HG02852 (cell line): ENCODE measurements around the gene PTPRH.
"Not testable (repeated sequence)": the region's sequence is repeated elsewhere in the genome, so short reads cannot be mapped to it uniquely, and the experiment has no call there.

Experiments used
- ATAC-seq: cut with Tn5 transposase; IDR thresholded peaks from one replicate; pipeline ENCODE4 v1.9.1; 2021; ENCODE audit warnings: mild to moderate bottlenecking, moderate library complexity; ENCODE audit not compliant: unreplicated experiment

The PTPRH gene

DNA sequence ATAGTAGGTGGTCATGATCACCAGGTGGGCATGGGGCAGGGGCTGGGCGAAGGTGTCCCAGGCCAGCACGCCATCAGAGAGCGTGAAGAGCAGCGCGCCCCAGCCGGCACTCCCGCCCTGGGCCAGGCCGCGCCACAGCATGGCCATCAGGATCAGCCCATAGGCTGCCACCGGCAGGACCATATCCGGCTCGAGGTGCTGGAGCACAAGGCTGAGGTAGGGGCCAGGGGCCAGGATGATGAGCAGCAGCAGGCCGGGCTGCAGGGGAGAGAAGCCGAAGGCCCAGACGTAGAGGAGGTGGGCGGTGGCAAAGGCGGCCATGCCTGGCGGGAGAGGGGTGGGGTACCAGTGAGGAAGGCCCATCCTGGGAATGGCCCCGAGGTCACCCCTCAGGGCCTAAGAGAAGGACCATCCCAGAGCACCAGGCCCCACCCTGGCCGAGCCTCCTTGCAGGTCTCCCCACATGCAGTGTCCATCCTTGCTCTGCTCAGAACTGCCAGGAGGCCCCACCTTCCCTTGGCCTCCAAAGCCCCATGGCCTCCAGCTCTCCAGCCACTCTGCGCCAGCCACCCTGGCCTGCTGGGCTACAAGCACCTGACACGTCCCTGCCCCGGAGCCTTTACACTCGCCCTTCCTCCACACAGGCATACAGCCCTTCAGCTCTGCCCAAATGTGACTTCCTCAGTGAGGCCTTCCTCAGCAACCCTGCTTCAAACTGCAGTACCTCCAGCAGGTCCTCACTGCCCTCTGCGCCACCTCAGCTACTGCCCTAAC lies 18.1 kb upstream of the PTPRH start:
- no peak for ATAC-seq

GRCh38 chr19:55226788-55227187 lies 17.5 kb upstream of the PTPRH start:
- ATAC-seq = no peak

DNA sequence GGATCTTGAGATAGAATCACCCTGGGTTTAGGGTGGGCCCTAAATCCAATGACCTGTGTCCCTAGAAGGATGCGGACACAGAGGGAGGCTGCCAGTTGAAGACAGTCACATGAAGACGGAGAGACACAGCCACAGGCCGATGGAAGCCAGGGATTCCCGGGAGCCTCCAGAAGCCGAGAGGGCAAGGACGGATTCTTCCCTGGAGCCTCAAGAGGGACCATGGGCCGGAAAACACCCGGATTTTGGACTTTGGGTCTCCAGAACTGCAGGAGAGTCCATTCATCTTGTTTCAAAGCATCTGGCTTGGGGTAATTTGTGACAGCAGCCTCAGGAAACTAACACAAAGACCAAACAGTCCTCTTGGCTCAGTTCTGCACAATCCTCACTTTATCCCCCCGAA lies 17.0 kb upstream of the PTPRH start:
- ATAC-seq = no peak

- ATAC-seq = no peak
Measured at GRCh38 chr19:55225415-55225958, 16.2 kb upstream of the PTPRH start.

DNA sequence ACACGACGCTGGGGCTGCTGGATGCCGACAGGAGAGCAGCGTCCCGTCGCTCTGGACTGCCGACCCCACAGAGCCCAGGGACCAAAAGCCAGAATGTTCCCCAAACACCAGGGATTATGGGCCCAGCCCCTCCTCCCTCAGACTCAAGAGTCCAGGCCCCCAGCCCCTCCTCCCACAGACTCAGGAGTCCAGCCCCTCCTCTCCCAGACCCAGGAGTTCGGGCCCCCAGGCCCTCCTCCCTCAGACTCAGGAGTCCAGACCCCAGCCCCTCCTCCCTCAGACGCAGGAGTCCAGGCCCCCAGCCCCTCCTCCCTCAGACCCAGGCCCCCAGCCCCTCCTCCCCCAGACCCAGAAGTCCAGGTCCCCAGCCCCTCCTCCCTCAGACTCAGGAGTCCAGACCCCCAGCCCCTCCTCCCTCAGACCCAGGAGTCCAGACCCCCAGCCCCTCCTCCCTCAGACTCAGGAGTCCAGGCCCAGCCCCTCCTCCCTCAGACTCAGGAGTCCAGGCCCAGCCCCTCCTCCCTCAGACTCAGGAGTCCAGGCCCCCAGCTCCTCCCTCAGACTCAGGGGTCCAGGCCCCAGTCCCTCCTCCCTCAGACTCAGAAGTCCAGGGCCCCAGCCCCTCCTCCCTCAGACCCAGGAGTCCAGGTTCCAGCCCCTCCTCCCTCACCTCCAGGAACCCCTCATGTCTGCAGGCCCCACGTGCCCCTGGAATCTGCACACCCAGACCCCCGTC lies 15.5 kb upstream of the PTPRH start:
- not testable (repeated sequence) for ATAC-seq

DNA sequence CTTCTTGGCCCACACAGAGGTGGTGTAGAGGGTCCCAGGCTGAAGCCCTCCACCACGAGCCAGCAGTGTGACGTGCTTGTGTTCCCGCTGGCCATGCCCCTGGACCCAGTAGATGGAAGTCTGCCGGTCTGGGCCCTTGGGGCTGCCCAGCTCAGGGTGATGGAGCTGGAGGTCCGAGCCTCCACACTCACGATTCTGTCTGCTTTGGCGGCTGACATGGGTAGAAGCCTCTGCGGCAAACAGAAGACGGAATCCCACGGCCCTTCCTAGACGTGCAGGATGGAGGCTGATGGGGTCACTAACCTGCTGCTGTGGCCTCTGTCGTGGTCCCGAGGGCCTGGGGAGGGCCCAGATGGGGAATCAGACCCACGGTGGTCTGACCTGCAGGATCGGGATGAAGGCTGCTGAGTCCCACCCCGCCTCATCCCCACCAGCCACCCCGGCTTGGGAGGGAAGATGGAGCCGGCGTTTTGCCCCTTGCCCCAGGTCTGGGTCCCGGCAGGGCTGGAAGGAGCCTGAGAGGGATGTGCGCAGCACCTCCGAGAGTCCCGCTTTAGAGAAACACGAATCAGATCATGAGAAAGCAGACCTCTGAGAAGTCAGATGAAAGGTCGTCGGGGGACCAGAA lies 14.9 kb upstream of the PTPRH start:
- no peak for ATAC-seq

- ATAC-seq = no peak
Measured at GRCh38 chr19:55223291-55224037, 14.2 kb upstream of the PTPRH start.

GRCh38 chr19:55220525-55220924 lies 11.2 kb upstream of the PTPRH start:
- no peak for ATAC-seq

DNA sequence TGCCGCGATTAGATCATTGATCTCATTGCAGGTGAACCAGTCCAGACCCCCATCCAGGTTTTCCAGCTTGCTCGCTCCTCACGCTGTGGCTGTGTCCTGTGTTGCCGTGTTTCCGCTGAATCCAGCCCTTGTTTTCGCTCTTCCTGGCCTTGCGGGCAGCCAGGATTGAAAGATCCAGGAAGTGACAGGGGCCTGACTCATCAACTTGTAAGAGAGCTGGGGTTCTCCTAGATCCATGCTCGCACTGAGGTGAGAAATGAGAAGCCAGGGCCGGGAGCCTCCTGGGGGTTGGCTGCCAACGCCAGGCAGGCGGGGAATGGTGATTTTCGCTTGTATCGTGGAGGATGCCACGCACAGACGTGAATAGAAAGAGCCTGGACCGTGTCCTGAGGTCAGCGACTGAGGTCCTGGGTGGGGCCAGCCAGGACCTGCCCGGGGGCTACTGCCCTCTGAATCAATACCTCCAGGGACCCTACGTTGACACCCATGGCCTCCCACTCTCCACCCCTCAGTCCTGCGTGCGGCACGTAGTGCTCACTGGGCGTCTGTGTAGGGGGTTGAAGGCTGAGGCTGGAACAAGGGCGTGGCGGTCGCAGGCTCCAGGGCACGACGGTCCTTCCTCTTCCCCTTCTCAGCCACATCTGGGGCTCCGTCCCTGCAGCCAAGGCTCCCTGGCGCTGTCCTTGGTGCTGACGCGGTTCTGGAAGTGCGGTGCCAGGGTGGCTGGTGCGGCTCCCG lies 7.3 kb upstream of the PTPRH start:
- no peak for ATAC-seq

DNA sequence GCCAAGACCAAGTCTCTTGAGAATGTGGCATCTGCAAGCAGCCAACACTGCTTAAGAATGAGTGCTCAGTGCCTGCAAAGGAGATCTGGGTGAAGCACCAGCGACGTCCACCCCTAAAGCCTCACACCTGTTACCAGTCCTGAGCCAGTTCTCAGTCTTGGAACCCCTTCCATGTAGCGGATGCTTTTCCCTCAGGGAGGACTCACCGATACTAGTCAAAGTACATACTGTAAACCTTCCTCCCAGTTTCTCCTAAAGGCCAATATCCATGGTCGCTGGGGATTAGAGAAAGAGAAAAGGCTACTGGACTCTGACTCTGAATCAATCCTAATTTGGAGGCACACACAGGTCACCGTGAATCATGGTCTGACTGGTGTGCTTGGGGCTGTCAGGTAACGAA lies 4.2 kb upstream of the PTPRH start:
- no peak for ATAC-seq

GRCh38 chr19:55212447-55212846 lies 3.1 kb upstream of the PTPRH start:
- ATAC-seq = no peak

- ATAC-seq = no peak
Measured at GRCh38 chr19:55209693-55210472, 582 bp upstream of the PTPRH start.

DNA sequence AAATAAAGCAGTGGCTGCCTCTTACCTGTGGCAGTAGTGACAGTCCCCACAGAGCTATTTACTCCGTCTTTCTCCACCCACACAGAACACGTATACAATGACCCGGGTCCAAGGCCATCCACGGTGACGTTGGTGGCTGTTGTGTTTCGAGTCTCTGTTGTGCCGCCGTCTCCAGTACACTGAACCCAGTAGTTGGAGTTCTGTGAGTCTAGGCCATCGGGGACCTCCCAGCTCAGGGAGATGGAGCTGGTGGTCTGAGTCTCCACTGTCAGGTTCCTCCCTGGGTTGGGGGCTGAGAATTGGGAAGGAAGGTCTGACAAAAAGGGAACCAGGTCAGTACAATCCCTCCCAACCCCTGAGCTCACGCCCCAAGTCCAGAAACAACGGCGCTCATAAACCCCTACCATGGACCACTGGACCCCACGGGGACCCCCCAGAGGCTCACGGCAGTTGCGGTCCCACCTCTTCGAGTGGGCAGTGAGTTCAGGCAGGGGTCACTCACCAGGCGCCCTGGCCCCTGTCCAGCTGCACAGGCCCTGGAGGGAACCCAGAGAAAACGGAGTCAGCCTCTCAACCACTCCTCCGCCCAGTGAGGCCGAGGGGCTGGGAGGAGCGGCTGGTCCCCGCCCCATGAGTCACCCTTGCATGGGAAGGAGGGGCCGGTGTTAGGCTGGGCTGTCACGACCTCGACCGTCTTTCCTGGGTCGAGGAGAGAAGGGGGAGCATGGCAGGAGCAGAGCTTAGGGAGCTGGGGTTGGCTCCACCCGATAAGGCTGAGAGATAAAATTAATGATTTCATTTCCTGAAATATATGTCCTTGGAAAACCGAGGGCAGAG lies 2.4 kb downstream of the PTPRH start:
- ATAC-seq = no peak

DNA sequence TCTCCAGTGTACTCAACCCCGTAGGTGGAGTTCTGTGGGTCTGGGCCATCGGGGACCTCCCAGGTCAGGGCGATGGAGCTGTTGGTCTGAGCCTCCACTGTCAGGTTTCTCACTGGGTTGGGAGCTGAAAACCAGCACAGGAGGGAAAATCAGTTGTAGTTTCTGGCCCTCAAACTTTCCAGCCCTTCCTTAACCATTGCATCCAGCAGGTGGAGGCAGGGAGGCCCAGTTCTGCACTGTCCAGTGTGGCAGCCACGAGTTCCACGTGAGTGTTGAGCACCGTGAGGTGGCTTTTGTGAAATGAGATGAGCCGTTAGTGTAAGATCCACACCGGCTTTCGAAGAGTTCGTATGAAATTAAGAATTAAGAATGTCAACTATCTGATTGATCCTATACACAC lies 7.1 kb downstream of the PTPRH start:
- not testable (repeated sequence) for ATAC-seq

GRCh38 chr19:55199620-55200204 lies 9.6 kb downstream of the PTPRH start:
- ATAC-seq = no peak

DNA sequence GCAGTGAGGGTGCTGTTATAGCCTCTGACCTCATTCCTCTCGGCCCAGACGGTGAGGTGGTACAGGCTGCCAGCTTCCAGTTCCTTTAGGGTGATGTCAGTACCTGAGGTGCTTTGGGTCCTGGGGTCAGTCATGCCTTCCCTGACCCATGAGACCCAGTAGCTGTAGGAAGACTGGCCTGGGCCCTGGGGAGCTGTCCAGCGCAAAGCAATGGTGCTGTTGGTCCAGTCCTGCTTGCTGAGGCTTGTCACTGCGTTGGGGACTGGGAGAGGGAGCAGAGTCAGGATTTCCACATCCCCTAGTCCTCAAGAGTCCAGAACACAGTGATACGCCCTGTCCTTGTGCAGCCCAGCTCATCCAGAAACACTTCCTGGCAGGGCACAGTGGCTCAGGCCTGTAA lies 10.7 kb downstream of the PTPRH start:
- no peak for ATAC-seq

- no peak for ATAC-seq
Measured at GRCh38 chr19:55197528-55197927, 11.8 kb downstream of the PTPRH start.

DNA sequence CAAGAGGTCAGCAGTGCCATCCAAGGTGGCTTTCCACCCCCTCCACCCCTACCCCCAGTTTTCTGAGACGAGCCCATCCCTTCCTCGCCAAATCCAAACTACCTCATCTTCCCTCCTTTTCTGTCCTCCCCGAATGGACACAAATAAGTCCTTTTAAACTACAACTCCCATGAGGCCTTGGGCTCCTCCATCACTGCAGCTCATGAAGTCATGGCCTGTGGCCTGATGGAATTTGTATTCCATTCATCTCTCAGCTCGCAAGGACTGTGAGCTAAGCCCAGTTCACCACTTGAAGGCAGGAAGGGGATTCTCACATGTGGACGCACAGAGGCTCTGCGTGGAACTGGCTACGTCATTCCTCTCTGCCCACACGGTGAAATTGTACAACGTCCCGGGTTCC lies 12.5 kb downstream of the PTPRH start:
- no peak for ATAC-seq
